ENCODE results near the gene RBFOX2.
A peak's percentile ranks its signal among the peaks of the same experiment; 100 is the strongest.
"Not testable (repeated sequence)": the region's sequence is repeated elsewhere in the genome, so short reads cannot be mapped to it uniquely, and the experiment has no call there.

The RBFOX2 gene

DNA sequence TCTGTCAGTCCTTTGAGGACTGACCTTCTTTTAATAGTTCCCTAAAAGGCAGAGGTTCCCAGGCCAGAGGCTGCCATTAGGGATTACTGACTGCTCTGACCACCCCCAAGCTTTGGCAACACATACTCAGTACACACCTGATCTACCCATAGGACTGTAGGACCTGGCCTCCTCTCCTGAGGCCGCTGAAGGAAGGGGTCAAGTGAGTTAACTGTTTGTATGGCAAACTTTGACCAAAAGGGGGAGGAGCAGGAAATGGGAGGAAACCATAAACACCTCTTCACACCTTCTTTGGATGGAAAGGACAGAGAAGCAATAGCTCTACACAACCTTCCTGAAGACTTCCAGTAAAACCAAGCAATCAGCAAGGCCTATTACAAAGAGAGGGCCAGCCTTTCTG lies 207.0 kb downstream of the RBFOX2 start:
- DNase-seq (ENCODE audit: low spot score) = no peak

GRCh38 chr22:35819421-35819820 lies 209.2 kb downstream of the RBFOX2 start:
- no peak for DNase-seq (ENCODE audit: low spot score)

DNA sequence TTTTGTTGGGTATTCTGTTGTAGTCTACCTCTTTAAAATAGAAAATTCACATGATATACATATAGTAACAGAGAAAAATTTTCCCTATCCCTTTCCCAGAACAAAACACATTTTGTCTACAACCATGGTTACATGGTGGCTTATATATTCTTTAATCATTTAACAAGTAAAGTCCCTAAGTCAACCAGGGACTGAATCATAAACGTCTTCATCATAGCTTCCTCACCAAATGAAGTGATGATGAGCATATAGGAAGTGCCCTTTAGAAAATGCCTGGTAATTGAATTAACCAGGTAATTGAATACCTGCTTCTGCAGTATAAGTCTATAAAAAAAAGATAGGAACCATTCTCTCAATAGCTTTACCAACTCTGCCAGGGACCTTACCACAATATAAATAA lies 209.7 kb downstream of the RBFOX2 start:
- DNase-seq (ENCODE audit: low spot score) = no peak

DNA sequence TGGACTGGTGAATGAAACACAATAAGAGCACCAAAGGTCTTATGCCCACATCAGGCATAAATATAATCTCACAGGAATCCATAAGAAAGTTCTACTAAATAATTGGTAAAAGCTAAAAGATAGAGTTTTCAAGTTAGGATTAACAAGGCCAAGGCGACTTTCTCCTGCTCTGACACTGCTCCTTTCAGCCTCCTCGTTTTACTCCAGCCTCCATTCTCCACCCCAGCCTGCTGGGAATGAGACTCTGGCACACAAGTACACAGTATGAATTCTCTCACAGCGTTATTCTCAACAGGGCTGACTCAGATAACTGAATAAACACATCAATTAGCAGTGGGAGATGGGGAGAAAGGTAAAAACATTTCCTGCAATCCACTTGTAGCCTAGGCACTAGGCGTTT lies 216.0 kb downstream of the RBFOX2 start:
- no peak for DNase-seq (ENCODE audit: low spot score)

GRCh38 chr22:35811670-35812069 lies 217.0 kb downstream of the RBFOX2 start:
- DNase-seq (ENCODE audit: low spot score) = no peak

DNA sequence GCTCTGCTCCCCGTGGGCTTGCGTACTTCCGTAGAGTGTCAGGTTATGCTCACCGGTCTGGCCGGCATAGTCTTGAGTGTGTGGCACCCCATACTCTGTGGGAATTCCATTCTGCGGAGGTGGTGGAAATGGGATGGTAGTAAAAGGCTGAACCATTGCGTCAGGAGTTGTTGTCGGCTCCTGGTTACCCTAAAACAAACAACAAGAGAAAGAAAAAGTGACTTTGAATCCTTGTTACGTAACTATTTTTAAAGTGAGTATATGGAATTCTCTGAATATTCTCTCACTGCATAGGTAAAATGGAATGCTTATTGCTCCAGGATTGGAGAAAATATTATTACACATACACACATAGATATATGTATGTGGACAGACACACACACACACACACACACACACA lies 218.8 kb downstream of the RBFOX2 start:
- DNase-seq (ENCODE audit: low spot score) = no peak

DNA sequence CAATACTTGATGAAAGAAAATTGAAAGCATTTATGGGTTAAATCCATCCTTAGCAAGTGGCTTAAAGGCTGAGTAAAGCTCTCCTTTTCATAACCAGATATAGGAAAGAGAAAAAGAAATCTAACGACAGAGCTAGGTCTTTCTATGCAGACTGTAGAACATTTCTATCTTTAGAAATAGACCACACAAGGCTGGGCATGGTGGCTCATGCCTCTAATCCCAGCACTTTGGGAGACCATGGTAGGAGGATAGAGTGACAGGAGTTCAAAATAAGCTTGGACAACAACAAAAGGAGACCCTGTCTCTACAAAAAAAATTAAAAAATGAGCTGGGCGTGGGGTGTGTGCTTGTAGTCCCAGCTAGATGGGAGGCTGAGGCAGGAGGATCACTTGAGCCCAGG lies 220.2 kb downstream of the RBFOX2 start:
- DNase-seq (ENCODE audit: low spot score) = no peak

DNA sequence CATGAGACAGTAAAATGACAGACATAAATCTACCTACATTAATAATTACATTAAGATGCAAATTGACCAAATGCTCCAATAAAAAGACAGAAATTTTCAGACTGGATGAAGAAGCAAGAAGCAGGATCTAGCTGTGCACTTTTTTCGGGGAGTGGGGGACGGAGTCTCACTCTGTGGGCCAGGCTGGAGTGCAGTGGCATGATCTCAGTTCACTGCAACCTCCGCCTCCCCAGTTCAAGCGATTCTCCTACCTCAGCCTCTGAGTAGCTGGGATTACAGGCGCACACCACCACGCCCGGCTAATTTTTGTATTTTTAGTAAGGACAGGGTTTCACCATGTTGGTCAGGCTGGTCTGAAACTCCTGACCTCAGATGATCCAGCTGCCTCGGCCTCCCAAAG lies 222.0 kb downstream of the RBFOX2 start:
- not testable (repeated sequence) for DNase-seq (ENCODE audit: low spot score)

DNA sequence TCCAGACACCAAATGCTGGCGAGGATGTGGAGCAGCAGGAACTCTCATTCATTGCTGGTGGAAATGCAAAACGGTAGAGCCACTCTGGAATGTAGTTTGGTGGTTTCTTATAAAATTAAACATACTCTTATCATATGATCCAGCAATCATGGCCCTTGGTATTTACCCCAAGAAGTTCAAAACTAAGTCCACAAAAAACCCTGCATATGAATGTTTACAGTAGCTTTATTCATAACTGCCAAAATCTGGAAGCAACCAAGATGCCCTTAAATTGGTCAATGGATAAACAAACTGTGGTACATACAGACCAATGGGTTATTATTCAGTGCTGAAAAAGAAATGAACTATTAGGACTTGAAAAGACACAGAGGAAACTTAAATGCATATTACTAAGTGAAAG lies 223.2 kb downstream of the RBFOX2 start:
- DNase-seq (ENCODE audit: low spot score) = no peak

DNA sequence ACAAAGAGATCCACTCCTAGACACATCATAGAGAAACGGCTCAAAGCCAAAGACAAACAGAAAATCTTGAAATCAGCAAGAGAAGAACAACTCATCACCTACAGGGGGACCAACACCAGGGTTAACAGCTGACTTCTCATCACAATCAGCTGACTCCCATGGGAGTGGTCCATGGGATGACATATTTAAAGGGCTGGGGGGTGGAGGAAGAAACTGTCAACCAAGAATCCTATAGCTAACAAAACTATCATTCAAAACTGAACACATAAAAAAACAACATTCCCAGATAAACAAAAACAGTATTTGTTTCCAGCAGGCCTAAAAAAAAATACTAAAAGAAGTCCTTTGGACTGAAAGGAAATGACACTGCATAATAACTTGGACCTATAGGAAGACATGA lies 224.2 kb downstream of the RBFOX2 start:
- DNase-seq (ENCODE audit: low spot score) = no peak

DNA sequence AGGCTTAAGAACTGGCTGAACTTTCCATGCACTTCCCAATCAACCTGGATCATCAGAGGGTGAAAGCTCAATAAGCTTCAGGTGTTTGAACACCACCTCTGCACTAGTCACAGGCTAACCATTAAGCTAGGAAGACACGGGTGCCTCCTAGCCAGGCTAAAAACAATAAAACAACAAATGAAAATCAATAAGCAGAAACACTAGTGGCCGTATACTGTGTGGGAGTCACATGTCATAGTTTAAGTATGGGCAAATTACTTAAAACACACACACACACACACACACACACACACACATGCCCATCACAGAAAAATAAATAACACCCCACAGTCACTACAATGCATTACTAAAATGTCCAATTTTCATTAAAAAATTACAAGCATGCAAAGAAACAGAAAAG lies 225.7 kb downstream of the RBFOX2 start:
- DNase-seq (ENCODE audit: low spot score) = no peak

GRCh38 chr22:35801301-35801700 lies 227.3 kb downstream of the RBFOX2 start:
- DNase-seq (ENCODE audit: low spot score) = not testable (repeated sequence)

- DNase-seq (ENCODE audit: low spot score) = no peak
Measured at GRCh38 chr22:35799150-35799549, 229.5 kb downstream of the RBFOX2 start.

- DNase-seq (ENCODE audit: low spot score) = no peak
Measured at GRCh38 chr22:35797411-35797810, 231.2 kb downstream of the RBFOX2 start.

GRCh38 chr22:35795476-35795875 lies 233.1 kb downstream of the RBFOX2 start:
- no peak for DNase-seq (ENCODE audit: low spot score)

DNA sequence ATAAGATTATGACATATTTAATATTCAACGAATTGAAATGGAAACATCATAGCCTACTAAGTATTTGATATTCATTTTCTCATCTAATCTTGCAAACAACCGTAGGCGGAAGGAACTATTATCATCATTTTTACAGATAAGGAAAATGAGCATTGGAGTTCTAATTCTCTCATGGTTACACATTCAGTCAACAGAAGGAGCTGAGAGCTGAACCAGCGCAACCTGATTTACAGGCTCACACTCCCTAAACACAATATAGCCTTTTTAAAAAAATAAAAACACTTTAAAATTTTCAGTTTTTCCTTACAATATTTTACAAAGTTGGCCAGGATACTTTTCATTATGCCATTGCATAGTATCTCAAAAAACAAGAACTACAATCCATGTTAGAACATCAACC lies 236.1 kb downstream of the RBFOX2 start:
- no peak for DNase-seq (ENCODE audit: low spot score)

DNA sequence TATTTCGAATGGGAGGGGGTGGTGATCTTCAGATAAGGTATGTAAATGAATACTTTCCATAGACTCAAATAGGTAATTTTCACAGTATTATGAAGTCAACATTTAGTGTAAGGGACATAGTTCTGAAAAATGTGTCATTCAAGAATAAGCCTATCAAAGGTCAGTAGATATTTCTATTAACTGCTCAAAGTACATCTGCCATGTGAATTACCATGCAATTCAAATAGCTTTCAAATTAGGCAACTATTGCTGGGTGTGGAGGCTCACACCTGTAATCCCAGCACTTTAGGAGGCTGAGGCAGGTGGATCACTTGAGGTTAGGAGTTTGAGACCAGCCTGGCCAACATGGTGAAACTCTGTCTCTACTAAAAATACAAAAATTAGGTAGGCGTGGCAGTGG lies 236.8 kb downstream of the RBFOX2 start:
- not testable (repeated sequence) for DNase-seq (ENCODE audit: low spot score)

DNA sequence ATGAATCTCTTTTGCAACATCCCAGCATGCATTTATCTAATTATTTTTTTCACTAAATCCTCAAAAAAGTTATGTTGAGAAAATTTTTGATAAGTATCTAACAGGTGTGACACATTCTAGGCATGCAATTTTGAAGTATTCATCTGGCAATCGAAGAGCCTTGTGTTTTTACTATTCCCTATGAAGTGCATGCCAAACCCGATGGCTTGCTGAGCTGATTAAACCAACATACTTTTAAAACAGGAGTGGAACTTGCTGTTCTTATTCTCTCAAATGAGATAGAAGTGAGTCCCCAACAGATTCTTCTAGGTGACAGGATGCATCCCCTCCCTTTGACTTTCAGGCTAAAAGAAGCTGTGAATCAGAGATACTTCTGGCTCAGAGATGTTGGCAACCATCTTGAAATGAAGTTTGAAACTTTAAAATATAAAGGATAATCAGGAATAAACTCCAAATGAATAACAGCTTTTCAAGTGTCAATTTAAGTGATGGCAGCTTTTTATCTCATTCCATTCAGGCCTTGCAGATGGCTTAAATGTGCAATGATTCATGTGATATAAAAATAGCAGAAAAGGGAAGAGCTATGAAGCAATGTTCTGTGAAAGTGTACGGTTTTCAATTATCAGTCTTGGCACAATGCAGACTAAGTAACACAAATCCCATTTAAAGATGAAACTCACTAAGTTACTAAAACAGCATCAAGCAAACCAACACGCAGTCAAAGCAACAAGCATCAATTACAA lies 243.3 kb downstream of the RBFOX2 start:
- peak; percentile 55 for DNase-seq (ENCODE audit: low spot score)

DNA sequence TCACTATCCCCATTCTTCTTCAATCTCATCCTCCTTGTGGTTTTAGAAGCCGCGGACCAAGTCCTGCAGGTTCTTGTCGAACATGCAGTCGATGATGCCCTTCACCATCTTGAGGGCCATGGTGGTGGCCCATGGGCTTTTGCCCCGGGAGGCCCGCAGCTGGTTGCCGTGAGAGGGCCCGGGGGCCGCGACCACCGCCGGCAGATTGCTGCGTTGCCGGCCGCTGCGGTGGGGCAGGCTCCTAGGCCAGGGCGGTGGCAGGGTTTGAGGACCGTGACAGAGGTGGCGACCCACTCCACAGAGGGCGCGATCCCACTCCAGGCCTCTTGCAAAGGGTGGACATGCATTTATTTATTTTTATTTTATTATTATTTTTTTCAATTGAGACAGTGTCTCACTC lies 244.0 kb downstream of the RBFOX2 start:
- no peak for DNase-seq (ENCODE audit: low spot score)

DNA sequence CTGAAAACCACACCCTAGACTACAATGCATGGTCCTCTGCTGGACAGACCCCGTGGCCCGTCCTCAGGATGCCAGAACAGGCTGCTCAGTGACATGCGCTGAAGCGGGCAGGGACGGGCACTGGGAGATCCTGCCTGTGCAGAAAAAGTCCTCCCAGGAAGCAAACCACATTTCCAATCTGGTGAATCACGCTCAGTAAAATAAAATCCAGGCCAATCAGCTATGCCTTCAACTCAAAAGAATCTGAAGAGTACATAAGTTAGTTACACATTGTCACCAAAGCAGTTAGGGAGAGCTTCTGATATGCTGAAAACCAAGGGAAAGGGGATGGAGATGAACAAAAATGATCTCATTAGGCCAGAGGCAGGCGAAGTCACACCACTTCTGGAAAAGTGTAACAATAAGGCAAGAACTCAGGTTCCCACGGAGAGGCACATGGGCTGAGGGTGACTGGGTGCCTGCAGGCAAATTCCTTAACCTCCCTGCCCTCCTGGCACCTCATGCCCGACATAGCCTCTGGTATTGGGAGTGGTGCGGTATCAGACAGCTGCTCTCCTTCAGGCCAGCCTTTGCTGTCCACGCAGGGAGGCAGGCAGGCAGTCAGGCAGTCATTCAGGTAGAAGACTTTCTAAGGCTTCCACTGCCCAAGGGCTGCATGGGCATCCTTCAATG lies 244.5 kb downstream of the RBFOX2 start:
- peak; percentile 59 for DNase-seq (ENCODE audit: low spot score)

DNA sequence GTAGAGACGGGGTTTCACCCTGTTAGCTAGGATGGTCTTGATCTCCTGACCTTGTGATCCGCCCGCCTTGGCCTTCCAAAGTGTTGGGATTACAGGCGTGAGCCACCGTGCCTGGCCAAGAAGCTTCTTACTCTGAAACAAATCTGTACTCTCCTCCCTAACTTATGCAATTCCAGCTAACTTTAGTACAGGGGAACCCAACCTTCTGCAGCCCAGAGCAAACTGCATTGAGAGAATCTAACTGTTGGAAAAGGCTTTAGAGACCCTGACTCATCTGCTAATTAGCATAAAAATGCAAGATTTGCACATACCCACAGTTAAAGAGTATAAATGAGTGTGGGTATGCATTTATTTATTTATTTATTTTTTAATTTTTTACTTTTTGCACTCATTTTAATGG lies 246.1 kb downstream of the RBFOX2 start:
- DNase-seq (ENCODE audit: low spot score) = no peak

DNA sequence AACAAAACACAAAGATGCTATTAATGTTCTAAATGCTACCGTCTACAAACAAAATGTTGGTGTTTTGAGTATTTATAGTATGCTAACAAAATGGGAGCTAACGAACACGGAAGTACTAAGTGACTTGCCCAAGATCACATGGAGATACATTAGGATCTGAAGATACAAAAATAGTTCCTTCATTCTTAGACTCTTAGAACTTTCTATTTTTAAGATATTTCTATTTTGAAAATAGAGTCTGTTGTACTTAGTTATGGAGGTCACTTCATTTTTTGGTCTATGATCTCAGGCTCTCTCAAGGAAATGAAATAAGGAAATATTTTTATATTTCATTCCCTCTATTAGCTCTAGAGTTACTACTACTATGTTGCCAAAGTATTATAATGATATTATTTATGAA lies 246.7 kb downstream of the RBFOX2 start:
- DNase-seq (ENCODE audit: low spot score) = no peak

DNA sequence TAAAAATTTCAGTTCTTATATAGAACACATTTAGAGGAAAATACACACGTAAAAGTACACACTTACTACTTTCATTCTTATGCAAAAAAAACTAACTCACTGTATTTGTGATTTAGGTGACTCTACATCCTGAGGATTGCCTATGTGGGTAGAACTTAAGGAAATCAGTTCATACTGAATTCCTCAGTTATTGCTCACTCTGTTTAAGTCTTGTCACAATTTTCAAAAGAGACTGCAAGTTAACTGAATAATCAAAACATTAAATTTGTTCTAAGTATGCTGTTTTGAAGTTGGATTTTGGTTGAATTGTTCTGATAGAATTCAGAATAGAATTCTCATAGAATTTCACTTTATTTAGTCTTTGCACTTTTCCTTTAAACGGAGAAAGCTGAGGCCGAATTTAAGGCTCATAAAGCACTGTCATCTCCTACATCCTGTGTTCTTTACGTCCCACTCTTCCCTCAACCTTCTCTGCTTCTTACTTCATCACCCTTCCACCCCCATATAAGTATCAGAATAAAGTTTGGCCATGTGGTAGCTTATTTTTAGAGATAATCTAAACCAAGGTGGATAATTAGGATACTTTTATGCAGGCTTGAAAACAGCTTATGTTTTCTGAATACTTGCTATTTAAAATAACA lies 251.2 kb downstream of the RBFOX2 start:
- peak; percentile 48 for DNase-seq (ENCODE audit: low spot score)
